Measurements from ENCODE around the gene C1S.

GRCh38 chr12:7064516-7064915 lies 4.0 kb downstream of the C1S start:
- TF ChIP-seq EZH2 (optimal IDR thresholded peaks at IDR 0.05; ENCODE audit: low read depth, low read length) (no peak), EZH2phosphoT487 (IDR thresholded peaks at IDR 0.05; ENCODE audit: low read length) (no peak)
